ENCODE measurements around the gene MSL3B.
A peak's percentile ranks its signal among the peaks of the same experiment; 100 is the strongest.

The MSL3B gene

DNA sequence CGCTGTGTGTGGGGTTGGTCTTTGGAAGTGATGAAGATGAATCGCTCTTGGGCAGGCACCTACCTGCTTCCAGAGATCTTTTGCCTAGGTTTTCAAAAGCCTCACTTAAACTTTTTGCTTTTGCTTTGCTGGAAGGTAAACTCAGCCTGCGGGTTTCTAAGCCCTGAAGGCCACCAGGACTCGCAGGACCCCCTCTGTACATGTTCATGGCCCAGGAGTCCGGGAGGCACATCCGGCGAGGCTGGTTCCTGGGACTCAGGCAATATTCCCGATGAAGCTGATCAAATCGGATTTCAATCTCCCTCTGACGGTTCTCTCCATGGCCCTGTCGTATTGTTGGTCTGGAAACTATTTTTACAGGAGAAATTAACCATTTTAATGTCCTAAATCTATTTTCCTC lies 27.0 kb downstream of the MSL3B start:
- CTCF ChIA-PET (ENCODE audit: partially characterized antibody): interaction anchor here (3.2 kb wide), 1 partner anchor 16 kb away, joined by 13 read pairs; no protein-coding TSS in a partner anchor
- Mint-ChIP-seq H3K27me3 (no peaks in the 10 kb centered on the region), H3K4me3 (no peak overlapping the region), H3K36me3 (no peaks in the 10 kb centered on the region), H3K27ac (peak overlapping the region in 1 of 7 donors; percentile 32), H3K9me3 (peaks cover 0 to 3% (median 0%) of the 10 kb centered on the region in 8 donors), H3K4me1 (peaks cover 2 to 12% (median 6%) of the 10 kb centered on the region in 4 donors)
- H3K9me3 ChIP-seq (ENCODE audit: control insufficient read depth in 1 of 2, low read length in 2 of 2): no peaks in the 10 kb centered on the region
- no peak for DNase-seq
- intact Hi-C loops (cut with micrococcal nuclease): no loop called here
- no peaks in the 10 kb centered on the region for H3K36me3 ChIP-seq (ENCODE audit: insufficient read depth, low read length)
- H3K27ac ChIP-seq (ENCODE audit: low read depth, low read length): no peak overlapping the region
- no peaks in the 10 kb centered on the region for H3K27me3 ChIP-seq (ENCODE audit: insufficient read depth, low read length)
- no peak overlapping the region for H3K4me3 ChIP-seq (ENCODE audit: low read length in 2 of 2)
- H3K4me1 ChIP-seq (ENCODE audit: insufficient read depth, low read length): no peaks in the 10 kb centered on the region
- POLR2A ChIA-PET (ENCODE audit: partially characterized antibody): no interaction called here

DNA sequence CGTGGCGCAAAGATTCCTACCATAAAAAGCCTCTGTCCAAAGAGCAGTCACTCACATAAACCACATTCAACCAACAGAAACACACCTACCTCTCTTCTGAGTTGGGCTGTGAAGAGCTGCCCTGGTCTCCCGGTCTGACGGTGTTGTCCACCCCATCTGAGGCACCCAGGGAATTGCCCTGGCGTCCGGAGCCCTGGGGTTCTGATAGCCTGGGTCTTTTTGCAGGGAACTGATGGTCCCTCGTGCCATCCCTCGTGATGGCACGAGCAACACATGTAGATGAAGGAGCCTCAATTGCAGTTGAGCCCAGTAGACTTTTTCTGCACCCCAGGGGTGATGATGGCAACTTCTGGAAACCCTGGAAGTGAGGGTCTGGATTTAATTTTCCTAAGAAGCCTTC lies 27.7 kb downstream of the MSL3B start:
- Mint-ChIP-seq H3K9me3 (peaks cover 0 to 3% (median 0%) of the 10 kb centered on the region in 8 donors), H3K27ac (no peak overlapping the region), H3K4me3 (no peak overlapping the region), H3K4me1 (peaks cover 2 to 12% (median 5%) of the 10 kb centered on the region in 4 donors), H3K27me3 (no peaks in the 10 kb centered on the region), H3K36me3 (no peaks in the 10 kb centered on the region)
- no peaks in the 10 kb centered on the region for H3K9me3 ChIP-seq (ENCODE audit: control insufficient read depth in 1 of 2, low read length in 2 of 2)
- DNase-seq: no peak
- intact Hi-C loops (cut with micrococcal nuclease): no loop called here
- no peaks in the 10 kb centered on the region for H3K36me3 ChIP-seq (ENCODE audit: insufficient read depth, low read length)
- H3K4me3 ChIP-seq (ENCODE audit: low read length in 2 of 2): no peak overlapping the region
- CTCF ChIA-PET (ENCODE audit: partially characterized antibody): no interaction called here
- POLR2A ChIA-PET (ENCODE audit: partially characterized antibody): no interaction called here
- H3K4me1 ChIP-seq (ENCODE audit: insufficient read depth, low read length): no peaks in the 10 kb centered on the region
- H3K27ac ChIP-seq (ENCODE audit: low read depth, low read length): no peak overlapping the region
- H3K27me3 ChIP-seq (ENCODE audit: insufficient read depth, low read length): no peaks in the 10 kb centered on the region

DNA sequence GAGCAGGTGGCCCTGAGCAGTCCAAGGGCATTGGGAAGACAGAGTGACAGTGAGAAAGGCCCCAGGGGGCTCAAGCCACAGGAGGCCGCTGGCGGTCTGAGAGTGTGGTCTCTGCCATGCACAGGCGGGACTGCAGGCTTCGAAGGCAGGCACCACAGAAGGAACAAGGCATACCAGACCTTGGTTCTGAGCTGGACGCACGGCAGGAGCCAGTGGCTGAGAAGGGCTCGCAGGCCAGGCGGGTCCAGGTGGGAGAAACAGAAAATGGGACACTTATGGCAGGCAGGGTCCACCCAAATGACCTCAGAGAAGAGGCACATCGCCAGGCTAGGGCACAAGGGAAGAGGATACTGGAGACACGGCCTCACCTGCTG lies 28.8 kb downstream of the MSL3B start:
- H3K4me3 Mint-ChIP-seq: no peak overlapping the region
- no peak for DNase-seq
- intact Hi-C loops (cut with micrococcal nuclease): no loop called here
- Histone ChIP-seq H3K27me3 (ENCODE audit: insufficient read depth, low read length) (no peaks in the 10 kb centered on the region), H3K36me3 (ENCODE audit: insufficient read depth, low read length) (no peaks in the 10 kb centered on the region), H3K9me3 (ENCODE audit: control insufficient read depth in 1 of 2, low read length in 2 of 2) (no peaks in the 10 kb centered on the region), H3K27ac (ENCODE audit: low read depth, low read length) (no peak overlapping the region), H3K4me3 (ENCODE audit: low read length in 2 of 2) (no peak overlapping the region), H3K4me1 (ENCODE audit: insufficient read depth, low read length) (no peaks in the 10 kb centered on the region)
- peaks cover 2 to 12% (median 5%) of the 10 kb centered on the region in 4 donors for H3K4me1 Mint-ChIP-seq
- peaks cover 0 to 3% (median 0%) of the 10 kb centered on the region in 8 donors for H3K9me3 Mint-ChIP-seq
- POLR2A ChIA-PET (ENCODE audit: partially characterized antibody): no interaction called here
- no peaks in the 10 kb centered on the region for H3K27me3 Mint-ChIP-seq
- no peaks in the 10 kb centered on the region for H3K36me3 Mint-ChIP-seq
- CTCF ChIA-PET (ENCODE audit: partially characterized antibody): interaction anchor here (1.6 kb wide), 1 partner anchor 18 kb away, joined by 5 read pairs; no protein-coding TSS in a partner anchor
- H3K27ac Mint-ChIP-seq: peak overlapping the region in 1 of 7 donors; percentile 11

DNA sequence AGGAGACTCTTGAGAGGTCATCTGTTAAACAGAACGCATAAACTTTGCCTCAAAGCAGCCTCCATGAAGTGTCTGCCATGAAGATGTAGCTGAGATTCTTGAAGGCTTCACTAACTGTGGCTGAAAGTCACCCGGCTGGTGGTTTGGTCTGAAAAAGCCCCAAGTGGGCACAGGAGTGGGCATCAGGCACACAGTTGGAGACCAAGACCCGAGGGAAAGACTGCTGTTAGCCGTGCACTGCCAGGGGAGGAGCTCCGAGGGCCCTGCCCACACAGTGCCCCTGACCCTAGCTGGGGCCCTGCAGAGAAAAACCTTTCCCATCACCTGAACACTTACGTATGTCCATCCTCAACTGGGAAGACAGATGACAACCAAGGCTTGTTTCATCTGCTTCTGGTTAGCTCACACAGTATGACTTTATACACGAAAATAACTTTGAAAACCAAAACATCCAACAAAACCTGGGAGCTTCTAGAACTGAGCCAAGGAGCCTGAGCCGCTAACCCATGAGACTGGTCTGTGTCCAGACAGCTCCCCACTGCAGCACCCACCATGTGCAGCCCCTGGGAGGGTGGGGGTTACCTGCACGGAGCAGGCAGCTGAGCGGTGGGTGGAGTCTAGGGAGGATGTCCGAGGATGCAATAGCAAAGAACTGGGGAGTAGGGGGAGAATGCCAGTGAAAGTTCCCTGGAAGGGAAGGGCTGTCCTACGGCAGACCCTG lies 29.3 kb downstream of the MSL3B start:
- H3K27me3 ChIP-seq (ENCODE audit: insufficient read depth, low read length): no peaks in the 10 kb centered on the region
- Mint-ChIP-seq H3K4me1 (peaks cover 2 to 12% (median 5%) of the 10 kb centered on the region in 4 donors), H3K27ac (peak overlapping the region in 2 of 7 donors; percentile 11 to 89), H3K4me3 (peak overlapping the region in 1 of 8 donors; percentile 23), H3K36me3 (no peaks in the 10 kb centered on the region), H3K27me3 (no peaks in the 10 kb centered on the region), H3K9me3 (peaks cover 0 to 3% (median 0%) of the 10 kb centered on the region in 8 donors)
- no peak overlapping the region for H3K4me3 ChIP-seq (ENCODE audit: low read length in 2 of 2)
- DNase-seq: no peak
- no peaks in the 10 kb centered on the region for H3K9me3 ChIP-seq (ENCODE audit: control insufficient read depth in 1 of 2, low read length in 2 of 2)
- H3K27ac ChIP-seq (ENCODE audit: low read depth, low read length): no peak overlapping the region
- H3K4me1 ChIP-seq (ENCODE audit: insufficient read depth, low read length): no peaks in the 10 kb centered on the region
- no peaks in the 10 kb centered on the region for H3K36me3 ChIP-seq (ENCODE audit: insufficient read depth, low read length)
- ChIA-PET CTCF (ENCODE audit: partially characterized antibody) (interaction anchor here (1.6 kb wide), 1 partner anchor 19 kb away, joined by 5 read pairs; no protein-coding TSS in a partner anchor), POLR2A (ENCODE audit: partially characterized antibody) (no interaction called here)
- intact Hi-C loops (cut with micrococcal nuclease): no loop called here

DNA sequence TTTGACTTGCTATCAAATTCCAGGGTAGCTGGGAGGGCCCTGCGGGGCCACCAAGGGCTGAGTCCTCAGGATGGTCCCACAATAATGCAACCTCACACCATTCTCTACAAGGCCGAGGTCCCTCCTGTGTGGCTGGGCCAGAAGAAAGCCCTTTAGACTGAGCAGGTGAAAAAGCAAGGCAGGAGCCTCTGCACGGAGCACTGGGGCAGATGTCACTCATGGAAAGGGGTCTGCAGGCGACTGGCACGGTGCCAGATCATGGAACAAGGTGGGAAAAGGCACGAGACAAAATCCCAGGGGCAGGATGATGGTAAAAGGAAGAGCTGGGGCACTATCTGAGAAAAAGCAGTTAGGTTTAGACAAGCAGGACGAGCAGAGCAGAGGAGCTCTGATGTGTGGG lies 29.9 kb downstream of the MSL3B start:
- intact Hi-C loops (cut with micrococcal nuclease): no loop called here
- Histone ChIP-seq H3K4me1 (ENCODE audit: insufficient read depth, low read length) (no peaks in the 10 kb centered on the region), H3K27ac (ENCODE audit: low read depth, low read length) (no peak overlapping the region), H3K4me3 (ENCODE audit: low read length in 2 of 2) (no peak overlapping the region), H3K36me3 (ENCODE audit: insufficient read depth, low read length) (no peaks in the 10 kb centered on the region), H3K27me3 (ENCODE audit: insufficient read depth, low read length) (no peaks in the 10 kb centered on the region), H3K9me3 (ENCODE audit: control insufficient read depth in 1 of 2, low read length in 2 of 2) (no peaks in the 10 kb centered on the region)
- Mint-ChIP-seq H3K36me3 (no peaks in the 10 kb centered on the region), H3K4me3 (no peak overlapping the region), H3K9me3 (peaks cover 0 to 3% (median 0%) of the 10 kb centered on the region in 8 donors), H3K4me1 (peaks cover 2 to 12% (median 5%) of the 10 kb centered on the region in 4 donors), H3K27ac (peak overlapping the region in 2 of 7 donors; percentile 41 to 89), H3K27me3 (no peaks in the 10 kb centered on the region)
- POLR2A ChIA-PET (ENCODE audit: partially characterized antibody): no interaction called here
- CTCF ChIA-PET (ENCODE audit: partially characterized antibody): interaction anchor here (1.6 kb wide), 1 partner anchor 19 kb away, joined by 5 read pairs; no protein-coding TSS in a partner anchor
- no peak for DNase-seq

DNA sequence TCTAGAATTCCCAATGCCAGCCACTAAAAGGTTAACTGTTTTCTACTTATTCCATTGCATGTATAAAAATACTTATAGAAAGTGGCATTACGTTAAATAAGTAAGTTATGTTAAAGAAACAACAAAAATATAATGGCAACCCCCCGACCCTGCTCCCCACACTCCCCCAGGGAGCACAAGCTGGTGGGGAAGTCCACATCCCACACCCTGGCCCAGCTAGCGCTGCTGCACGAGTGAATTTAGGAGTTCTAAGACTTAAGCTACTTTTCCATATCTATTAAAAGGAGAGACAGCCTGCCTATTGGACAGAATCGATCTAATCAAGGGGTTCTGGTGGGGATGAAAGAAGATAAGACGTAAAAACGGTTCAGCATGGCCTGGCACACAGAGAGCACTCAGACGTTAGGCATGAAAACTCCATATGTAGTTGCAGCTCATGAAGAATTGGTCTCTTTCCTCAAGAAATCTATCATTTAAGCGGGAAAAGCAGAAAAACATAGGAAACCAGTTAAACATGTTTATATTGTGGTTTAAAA lies 30.4 kb downstream of the MSL3B start:
- POLR2A ChIA-PET (ENCODE audit: partially characterized antibody): no interaction called here
- no peak for DNase-seq
- CTCF ChIA-PET (ENCODE audit: partially characterized antibody): interaction anchor here (1.6 kb wide), 1 partner anchor 20 kb away, joined by 5 read pairs; no protein-coding TSS in a partner anchor
- Histone ChIP-seq H3K27me3 (ENCODE audit: insufficient read depth, low read length) (no peaks in the 10 kb centered on the region), H3K9me3 (ENCODE audit: control insufficient read depth in 1 of 2, low read length in 2 of 2) (no peaks in the 10 kb centered on the region), H3K36me3 (ENCODE audit: insufficient read depth, low read length) (no peaks in the 10 kb centered on the region), H3K4me1 (ENCODE audit: insufficient read depth, low read length) (no peaks in the 10 kb centered on the region), H3K27ac (ENCODE audit: low read depth, low read length) (no peak overlapping the region), H3K4me3 (ENCODE audit: low read length in 2 of 2) (no peak overlapping the region)
- Mint-ChIP-seq H3K9me3 (peaks cover 0 to 3% (median 0%) of the 10 kb centered on the region in 8 donors), H3K27ac (peak overlapping the region in 1 of 7 donors; percentile 30), H3K4me1 (peaks cover 2 to 12% (median 5%) of the 10 kb centered on the region in 4 donors), H3K27me3 (no peaks in the 10 kb centered on the region), H3K4me3 (no peak overlapping the region), H3K36me3 (no peaks in the 10 kb centered on the region)
- intact Hi-C loops (cut with micrococcal nuclease): no loop called here

DNA sequence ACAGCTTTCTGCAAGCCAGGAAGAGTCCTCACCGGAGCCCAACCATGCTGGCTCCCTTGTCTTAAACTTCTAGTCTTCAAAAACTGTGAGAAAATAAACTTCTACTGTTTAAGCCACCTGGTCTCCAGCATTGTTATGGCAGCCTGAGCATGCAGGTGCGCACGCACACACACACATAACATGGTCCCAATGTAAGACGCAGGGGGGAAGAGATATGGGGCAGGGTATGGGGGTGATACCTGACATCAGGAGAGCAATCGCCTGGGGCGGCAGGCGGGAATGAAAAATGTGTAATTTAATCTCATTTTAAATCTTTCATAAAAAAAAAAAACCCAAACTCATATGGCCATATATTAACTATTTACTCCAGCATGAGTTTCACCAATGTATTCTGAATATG lies 31.8 kb downstream of the MSL3B start:
- Mint-ChIP-seq H3K4me1 (peaks cover 2 to 12% (median 5%) of the 10 kb centered on the region in 4 donors), H3K27me3 (no peaks in the 10 kb centered on the region), H3K36me3 (no peaks in the 10 kb centered on the region), H3K27ac (no peak overlapping the region), H3K9me3 (peaks cover 0 to 3% (median 0%) of the 10 kb centered on the region in 8 donors), H3K4me3 (no peak overlapping the region)
- no peaks in the 10 kb centered on the region for H3K36me3 ChIP-seq (ENCODE audit: insufficient read depth, low read length)
- POLR2A ChIA-PET (ENCODE audit: partially characterized antibody): no interaction called here
- H3K4me1 ChIP-seq (ENCODE audit: insufficient read depth, low read length): no peaks in the 10 kb centered on the region
- no peak overlapping the region for H3K4me3 ChIP-seq (ENCODE audit: low read length in 2 of 2)
- no peak for DNase-seq
- intact Hi-C loops (cut with micrococcal nuclease): no loop called here
- H3K27me3 ChIP-seq (ENCODE audit: insufficient read depth, low read length): no peaks in the 10 kb centered on the region
- no peaks in the 10 kb centered on the region for H3K9me3 ChIP-seq (ENCODE audit: control insufficient read depth in 1 of 2, low read length in 2 of 2)
- CTCF ChIA-PET (ENCODE audit: partially characterized antibody): no interaction called here
- H3K27ac ChIP-seq (ENCODE audit: low read depth, low read length): no peak overlapping the region
